Measurements from ENCODE around the gene PSMB3.
A peak's percentile ranks its signal among the peaks of the same experiment; 100 is the strongest.
"Not testable (repeated sequence)": the region's sequence is repeated elsewhere in the genome, so short reads cannot be mapped to it uniquely, and the experiment has no call there.

PSMB3 gene

GRCh38 chr17:38716368-38717005 is 36.1 kb upstream of the PSMB3 start:
- DNase-seq, result no peak

- DNase-seq, result no peak
These were observed 35.3 kb upstream of the PSMB3 start for GRCh38 chr17:38717139-38717745.

GRCh38 chr17:38719289-38719942 is 33.1 kb upstream of the PSMB3 start:
- no peak for DNase-seq

GRCh38 chr17:38719943-38720641 is 32.4 kb upstream of the PSMB3 start:
- no peak for DNase-seq

- DNase-seq, result no peak
These were observed 31.6 kb upstream of the PSMB3 start for GRCh38 chr17:38720941-38721340.

GRCh38 chr17:38721802-38722201 is 30.7 kb upstream of the PSMB3 start:
- no peak for DNase-seq

GRCh38 chr17:38724337-38724988 is 28.1 kb upstream of the PSMB3 start:
- peak; percentile 85 for DNase-seq

- DNase-seq, result no peak
These were observed 27.5 kb upstream of the PSMB3 start for GRCh38 chr17:38725066-38725465.

GRCh38 chr17:38726145-38726544 is 26.4 kb upstream of the PSMB3 start:
- DNase-seq, result not testable (repeated sequence)

- no peak for DNase-seq
These were observed 24.8 kb upstream of the PSMB3 start for GRCh38 chr17:38727736-38728135.

- no peak for DNase-seq
These were observed 24.2 kb upstream of the PSMB3 start for GRCh38 chr17:38728290-38728831.

- no peak for DNase-seq
These were observed 23.1 kb upstream of the PSMB3 start for GRCh38 chr17:38729368-38729885.

GRCh38 chr17:38729886-38730525 is 22.5 kb upstream of the PSMB3 start, which contains the start of gene CISD3:
Gene CISD3, plus strand, starts transcription at chr17:38730341. Its CDS starts 18 bp downstream, at chr17:38730359.
- DNase-seq, result peak; percentile 58

GRCh38 chr17:38730526-38731379 is 21.8 kb upstream of the PSMB3 start:
- DNase-seq, result peak; percentile 75

GRCh38 chr17:38731526-38732294 is 20.8 kb upstream of the PSMB3 start:
- no peak for DNase-seq

- no peak for DNase-seq
These were observed 19.9 kb upstream of the PSMB3 start for GRCh38 chr17:38732376-38733281.

- DNase-seq, result no peak
These were observed 19.1 kb upstream of the PSMB3 start for GRCh38 chr17:38733282-38733981.

Data from NCI-H1105 treated with DMSO at 0.1 percent for 48 hours (cell line).